ENCODE results near the gene PDE4B. TPM values are rescaled to one million over a fixed set of nuclear protein-coding genes. Genes with fewer than 3 reads are reported as not detected.

Gene PDE4B
- total RNA-seq, 2 donors from 2014 or later: 1.6 to 12.2 TPM

- 49 to 60% methylated on average over 2 of the region's 2 CpGs for WGBS, 2 donors
- TF ChIP-seq, protein P1, sequence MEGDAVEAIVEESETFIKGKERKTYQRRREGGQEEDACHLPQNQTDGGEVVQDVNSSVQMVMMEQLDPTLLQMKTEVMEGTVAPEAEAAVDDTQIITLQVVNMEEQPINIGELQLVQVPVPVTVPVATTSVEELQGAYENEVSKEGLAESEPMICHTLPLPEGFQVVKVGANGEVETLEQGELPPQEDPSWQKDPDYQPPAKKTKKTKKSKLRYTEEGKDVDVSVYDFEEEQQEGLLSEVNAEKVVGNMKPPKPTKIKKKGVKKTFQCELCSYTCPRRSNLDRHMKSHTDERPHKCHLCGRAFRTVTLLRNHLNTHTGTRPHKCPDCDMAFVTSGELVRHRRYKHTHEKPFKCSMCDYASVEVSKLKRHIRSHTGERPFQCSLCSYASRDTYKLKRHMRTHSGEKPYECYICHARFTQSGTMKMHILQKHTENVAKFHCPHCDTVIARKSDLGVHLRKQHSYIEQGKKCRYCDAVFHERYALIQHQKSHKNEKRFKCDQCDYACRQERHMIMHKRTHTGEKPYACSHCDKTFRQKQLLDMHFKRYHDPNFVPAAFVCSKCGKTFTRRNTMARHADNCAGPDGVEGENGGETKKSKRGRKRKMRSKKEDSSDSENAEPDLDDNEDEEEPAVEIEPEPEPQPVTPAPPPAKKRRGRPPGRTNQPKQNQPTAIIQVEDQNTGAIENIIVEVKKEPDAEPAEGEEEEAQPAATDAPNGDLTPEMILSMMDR (IDR thresholded peaks at IDR 0.05): no peak
These were observed 620.6 kb downstream of the PDE4B start for GRCh38 chr1:66413136-66413837.

DNA sequence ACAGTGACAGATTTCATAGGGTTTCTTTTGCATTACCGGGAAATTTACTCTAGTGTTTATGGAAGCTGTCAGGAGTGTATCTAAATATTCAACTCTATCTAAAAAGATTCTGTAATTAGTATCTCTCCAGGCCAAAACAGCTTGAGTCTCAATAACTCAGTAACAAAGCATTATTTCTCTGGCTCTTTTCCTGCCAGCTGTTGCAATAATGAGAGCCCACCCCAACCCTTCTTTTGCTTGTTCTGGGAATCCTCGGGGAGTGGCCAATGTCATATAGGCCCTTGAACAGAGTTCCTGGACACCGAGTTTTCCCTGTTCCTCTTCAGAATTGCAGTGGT is 621.1 kb downstream of the PDE4B start:
- Histone ChIP-seq H3K4me1 (no peaks in the 10 kb centered on the region), H3K27ac (no peak overlapping the region), H3K4me3 (no peak overlapping the region), H3K9me3 (peaks cover 0 to 23% (median 0%) of the 10 kb centered on the region in 3 donors), H3K36me3 (replicated peaks in 1 of 2; ENCODE audit: insufficient read depth in 1 of 2, low read depth in 2 of 2) (no peaks in the 10 kb centered on the region), H3K27me3 (no peaks in the 10 kb centered on the region)
- ATAC-seq (no peak), DNase-seq (no peak)
- intact Hi-C loops (cut with DNase I): no loop called here
- WGBS, 2 donors: 56 to 73% methylated on average over 3 of the region's 3 CpGs
- no peak for TF ChIP-seq POLR2A (IDR thresholded peaks at IDR 0.05)
- TF ChIP-seq, protein P1 (IDR thresholded peaks at IDR 0.05): no peak

More at GRCh38 chr1:66413136-66413837, 620.6 kb downstream of the PDE4B start:
- intact Hi-C loops (cut with DNase I): no loop called here
- H3K36me3 ChIP-seq (replicated peaks in 1 of 2; ENCODE audit: insufficient read depth in 1 of 2, low read depth in 2 of 2): no peaks in the 10 kb centered on the region
- peaks cover 0 to 23% (median 0%) of the 10 kb centered on the region in 3 donors for H3K9me3 ChIP-seq
- no peaks in the 10 kb centered on the region for H3K4me1 ChIP-seq
- ATAC-seq (no peak), DNase-seq (no peak)
- H3K4me3 ChIP-seq: no peak overlapping the region
- no peaks in the 10 kb centered on the region for H3K27me3 ChIP-seq
- no peak overlapping the region for H3K27ac ChIP-seq

GRCh38 chr1:66415281-66415680 is 622.6 kb downstream of the PDE4B start:
- H3K27me3 ChIP-seq: no peaks in the 10 kb centered on the region
- peaks cover 0 to 16% (median 0%) of the 10 kb centered on the region in 3 donors for H3K9me3 ChIP-seq
- intact Hi-C loops (cut with DNase I): no loop called here
- WGBS, 2 donors: 19 to 44% methylated on average over 2 of the region's 2 CpGs
- H3K27ac ChIP-seq: no peak overlapping the region
- H3K4me3 ChIP-seq: no peak overlapping the region
- no peaks in the 10 kb centered on the region for H3K36me3 ChIP-seq (replicated peaks in 1 of 2; ENCODE audit: insufficient read depth in 1 of 2, low read depth in 2 of 2)
- no peaks in the 10 kb centered on the region for H3K4me1 ChIP-seq
- TF ChIP-seq, protein P1 (IDR thresholded peaks at IDR 0.05): no peak
- TF ChIP-seq POLR2A (IDR thresholded peaks at IDR 0.05): no peak
- DNase-seq (no peak), ATAC-seq (no peak)

GRCh38 chr1:66415866-66416265 is 623.2 kb downstream of the PDE4B start:
- H3K4me3 ChIP-seq: no peak overlapping the region
- DNase-seq: no peak
- no peak overlapping the region for H3K27ac ChIP-seq
- 34 to 63% methylated on average over 1 of the region's 1 CpG for WGBS, 2 donors
- ATAC-seq: no peak
- no peaks in the 10 kb centered on the region for H3K27me3 ChIP-seq
- peaks cover 0 to 14% (median 0%) of the 10 kb centered on the region in 3 donors for H3K9me3 ChIP-seq
- H3K4me1 ChIP-seq: no peaks in the 10 kb centered on the region
- TF ChIP-seq POLR2A (IDR thresholded peaks at IDR 0.05): no peak
- TF ChIP-seq, protein P1 (IDR thresholded peaks at IDR 0.05): no peak
- no peaks in the 10 kb centered on the region for H3K36me3 ChIP-seq (replicated peaks in 1 of 2; ENCODE audit: insufficient read depth in 1 of 2, low read depth in 2 of 2)
- intact Hi-C loops (cut with DNase I): no loop called here

DNA sequence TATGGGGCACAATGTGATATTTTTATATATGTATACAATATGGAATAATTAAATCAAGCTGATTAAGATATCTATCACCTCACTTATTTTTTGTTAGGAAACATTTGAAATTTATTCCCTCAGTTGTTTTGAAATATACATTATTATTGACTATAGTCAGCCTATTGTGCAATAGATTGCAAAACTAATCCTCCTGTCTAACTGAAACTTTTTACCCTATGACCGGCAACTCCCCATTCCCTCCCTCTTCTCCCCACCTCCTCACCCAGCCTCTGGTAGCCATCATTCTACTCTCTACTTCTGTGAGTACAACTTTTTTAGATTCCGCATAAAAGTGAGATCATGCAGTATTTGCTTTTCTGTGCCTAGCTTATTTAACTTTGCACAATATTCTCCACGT is 623.6 kb downstream of the PDE4B start:
- intact Hi-C loops (cut with DNase I): no loop called here

More for the DNA sequence above, 623.6 kb downstream of the PDE4B start:
- no peak for ATAC-seq
- no peak for TF ChIP-seq POLR2A (IDR thresholded peaks at IDR 0.05)
- WGBS, 2 donors: 79 to 85% methylated on average over 3 of the region's 3 CpGs
- DNase-seq: no peak
- H3K4me1 ChIP-seq: no peaks in the 10 kb centered on the region
- no peak overlapping the region for H3K27ac ChIP-seq
- no peaks in the 10 kb centered on the region for H3K27me3 ChIP-seq
- H3K4me3 ChIP-seq: no peak overlapping the region
- H3K36me3 ChIP-seq (replicated peaks in 1 of 2; ENCODE audit: insufficient read depth in 1 of 2, low read depth in 2 of 2): no peaks in the 10 kb centered on the region
- peaks cover 0 to 14% (median 0%) of the 10 kb centered on the region in 3 donors for H3K9me3 ChIP-seq

All from body of pancreas (tissue), 4 donors.